Breast epithelium (tissue), 3 donors: ENCODE data around the gene DOCK10.

ENCODE experiments used
- CTCF ChIP-seq, 3 donors: fragments of 450-650 bp; IDR thresholded peaks; one replicate each; pipeline ENCODE4 v1.5.1; 2016 to 2017; ENCODE audit warnings: antibody characterized with exemption in 3 of 3, mild to moderate bottlenecking in 3 of 3, moderate library complexity in 3 of 3
- POLR2AphosphoS5 ChIP-seq, 3 donors: sonication (generic); formaldehyde crosslinking; IDR thresholded peaks; one replicate each; pipeline ENCODE4 v1.6.1; 2017; ENCODE audit warnings: antibody characterized with exemption in 3 of 3

DNA sequence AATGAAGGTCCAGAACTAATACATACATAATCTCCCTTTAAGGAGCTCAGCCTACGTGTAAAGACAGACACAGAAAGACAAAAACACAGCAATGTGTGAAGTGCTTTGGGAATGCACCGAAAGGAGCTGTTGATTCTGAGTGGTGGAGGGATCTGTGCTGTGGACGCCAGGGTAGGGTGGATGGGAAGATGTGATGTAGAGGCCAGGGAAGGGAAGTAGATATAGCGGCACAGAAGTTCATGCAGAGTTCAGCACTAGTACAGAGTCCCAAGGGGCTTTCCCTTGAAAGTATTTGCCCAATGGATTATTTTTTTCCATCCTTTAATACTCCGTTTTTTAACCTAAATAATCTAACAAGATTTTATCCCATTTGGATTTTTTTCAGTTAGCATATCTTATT, 32.1 kb upstream of the DOCK10 start:
- TF ChIP-seq CTCF (IDR thresholded peaks at IDR 0.05): no peak
- TF ChIP-seq POLR2AphosphoS5 (IDR thresholded peaks at IDR 0.05): no peak
